K562 (cell line): ENCODE data around the gene MLXIPL. TPM values are rescaled to one million over a fixed set of nuclear protein-coding genes. Genes with fewer than 3 reads are reported as not detected.
A peak's percentile ranks its signal among the peaks of the same experiment; 100 is the strongest.

ENCODE experiments used
- ATAC-seq: fragments of 200-7000 bp; cut with Tn5 transposase; 3 replicates; pipeline ENCODE4 v1.9.1; 2020; ENCODE audit warnings: moderate library complexity
- BruUV-seq: library from RNA; stranded (reverse); fragments of 400-500 nt; replicated peaks from 2 replicates; lab custom pipeline; 2021; lab: Mats Ljungman, UMichigan
- CTCF ChIA-PET: fragments of 300-600 bp; formaldehyde crosslinking; extraction: SDS; loops from one replicate; lab custom pipeline; 2021; ENCODE audit warnings: low intra/inter-chr PET ratio; lab: Yijun Ruan, JAX
- POLR2A ChIA-PET: fragments of 300-600, 350-650 bp; sonication (Branson Sonifier 250); formaldehyde crosslinking; extraction: SDS; loops from one replicate; lab custom pipeline; 2021; ENCODE audit warnings: antibody characterized with exemption, inconsistent platforms; lab: Yijun Ruan, JAX
- DNase-seq, 4 experiments: peaks; one replicate each; pipeline versions ENCODE4 v3.0.0 to v3.0.0-alpha.2; 2011 to 2018; ENCODE audit warnings: low spot score in 3 of 4, mixed read lengths in 3 of 4; ENCODE audit errors: extremely low read depth in 1 of 4
- FAIRE-seq: peaks from 2 replicates; lab custom pipeline; 2011; peaks lifted over from hg19 to GRCh38; lab: Jason Lieb, UNC
- H2AFZ ChIP-seq: 2 replicates; pipeline ENCODE4 v1.6.0; 2011; ENCODE audit warnings: low read depth, low read length, control low read depth, inconsistent platforms
- H3K27ac ChIP-seq: fragments of 200-600 bp; 3 replicates; pipeline ENCODE4 v1.8.0; 2011; ENCODE audit warnings: low read depth, mild to moderate bottlenecking, control low read depth, inconsistent platforms, low read length, moderate library complexity, mixed read lengths; ENCODE audit errors: extremely low read depth
- H3K27me3 ChIP-seq, 2 experiments: fragments of 300-600 bp in 1 of 2; 2 replicates in 1 of 2; 3 replicates in 1 of 2; pipeline versions ENCODE4 v1.6.0 to v1.8.0; 2011; ENCODE audit warnings: inconsistent platforms in 2 of 2, low read length in 2 of 2, mild to moderate bottlenecking in 1 of 2, mixed read lengths in 1 of 2, moderate library complexity in 1 of 2; ENCODE audit not compliant: control insufficient read depth in 2 of 2, insufficient read depth in 2 of 2
- H3K36me3 ChIP-seq: fragments of 300-600 bp; 3 replicates; pipeline ENCODE4 v1.8.0; 2011; ENCODE audit warnings: mild to moderate bottlenecking, low read length, inconsistent platforms; ENCODE audit not compliant: control insufficient read depth, insufficient read depth
- H3K4me1 ChIP-seq, 2 experiments: fragments of 200-600 bp in 1 of 2; replicated peaks in 1 of 2; 2 replicates in 1 of 2; 3 replicates in 1 of 2; pipeline versions ENCODE4 v1.5.1 to v1.8.0; 2011; ENCODE audit warnings: inconsistent platforms in 2 of 2, low read length in 2 of 2, mild to moderate bottlenecking in 1 of 2, mixed read lengths in 1 of 2, moderate library complexity in 1 of 2; ENCODE audit not compliant: control insufficient read depth in 2 of 2, insufficient read depth in 2 of 2
- H3K4me2 ChIP-seq: 2 replicates; pipeline ENCODE4 v1.6.1; 2011; ENCODE audit warnings: low read length, control low read depth, inconsistent platforms, mixed read lengths; ENCODE audit not compliant: insufficient read depth
- H3K4me3 ChIP-seq: fragments of 200-600 bp; sonication (generic), shearing (Covaris generic); 2 replicates; pipeline ENCODE4 v1.5.1; 2016; ENCODE audit warnings: control low read depth, inconsistent platforms
- H3K79me2 ChIP-seq: fragments of 200-600 bp; 3 replicates; pipeline ENCODE4 v1.8.0; 2011; ENCODE audit warnings: low read length, inconsistent platforms; ENCODE audit not compliant: control insufficient read depth, insufficient read depth
- H3K9ac ChIP-seq, 2 experiments: 2 replicates each; pipeline versions ENCODE4 v1.6.0 to v1.6.1; 2011; ENCODE audit warnings: low read depth in 2 of 2, low read length in 2 of 2, control low read depth in 1 of 2, inconsistent platforms in 1 of 2, mild to moderate bottlenecking in 1 of 2, mixed read lengths in 1 of 2; ENCODE audit not compliant: insufficient read depth in 1 of 2
- H3K9me1 ChIP-seq: one replicate; pipeline ENCODE4 v1.6.0; 2011; ENCODE audit warnings: inconsistent platforms, mild to moderate bottlenecking, low read length, moderate library complexity; ENCODE audit not compliant: control insufficient read depth, insufficient read depth
- H3K9me3 ChIP-seq: replicated peaks from 2 replicates; pipeline ENCODE4 v1.5.1; 2011; ENCODE audit warnings: low read depth, low read length, inconsistent platforms; ENCODE audit not compliant: control insufficient read depth, insufficient read depth
- H4K20me1 ChIP-seq: replicated peaks from 2 replicates; pipeline ENCODE4 v1.6.1; 2011; ENCODE audit warnings: low read length, inconsistent platforms, mixed read lengths; ENCODE audit not compliant: control insufficient read depth, insufficient read depth
- CCNT2 ChIP-seq: IDR thresholded peaks from 2 replicates; pipeline ENCODE4 v1.6.1; 2011; ENCODE audit warnings: borderline replicate concordance, low read depth, mild to moderate bottlenecking, moderate library complexity, mixed read lengths, low read length; ENCODE audit not compliant: insufficient read length; ENCODE audit errors: extremely low read depth
- POLR2G ChIP-seq: fragments of 200-400 bp; formaldehyde crosslinking; IDR thresholded peaks from 2 replicates; pipeline ENCODE4 v1.6.1; 2017; ENCODE audit warnings: low read depth, mild to moderate bottlenecking, antibody characterized with exemption, low read length, moderate library complexity
- RBFOX2 ChIP-seq: fragments of 200-400 bp; formaldehyde crosslinking; IDR thresholded peaks from 2 replicates; pipeline ENCODE4 v1.6.1; 2017; ENCODE audit warnings: low read depth, mild to moderate bottlenecking, low read length, moderate library complexity
- WGBS: fragments of 100-300 bp; shearing (Covaris generic); methylation state at CpG from one replicate; pipeline ENCODE4 v1.1.6; 2016; ENCODE audit warnings: low coverage, mixed read lengths; ENCODE audit not compliant: insufficient coverage; ENCODE audit errors: missing lambda C conversion rate; 5-methylcytosine and 5-hydroxymethylcytosine counted together
- in situ Hi-C: fragments of 300-500 bp; cut with MboI; formaldehyde crosslinking; loops from 4 replicates; pipeline ENCODE4 v1.15.0; 2018; ENCODE audit warnings: inconsistent platforms, mixed read lengths
- intact Hi-C: fragments of 100-400 bp; cut with micrococcal nuclease; formaldehyde crosslinking; loops from 2 replicates; pipeline ENCODE4 v1.14.2; 2022
- polyA plus RNA-seq, 8 experiments: library from polyadenylated mRNA; depleted of rRNA in 4 of 8; stranded (reverse) in 5 of 8; unstranded in 3 of 8; fragments of >200 nt; fragmentation: Nextera tagmentation in 2 of 8; fragmentation: Illumina TruSeq in 1 of 8; extraction: Ambion mirVana in 2 of 8; extraction: Trizol in 1 of 8; gene quantifications; 2 replicates each; pipeline versions ENCODE4 v1.2.1 to v1.2.3, GENCODE V29; 2011 to 2014; ENCODE audit warnings: inconsistent platforms in 1 of 8, missing spikeins in 1 of 8
- total RNA-seq, 7 experiments: library from RNA; depleted of rRNA in 6 of 7; stranded (reverse); fragments of >200 nt in 6 of 7; fragmentation: Illumina TruSeq in 2 of 7; extraction: Trizol in 2 of 7; gene quantifications; 2 replicates each; pipeline versions ENCODE4 v1.2.1 to v1.2.3, GENCODE V29; 2011 to 2021; ENCODE audit warnings: low replicate concordance in 1 of 7
- TF ChIP-seq, protein P1 (sequence below): fragments of 250-450 bp; sonication (Bioruptor Pico); IDR thresholded peaks from 2 replicates; pipeline ENCODE4 v1.4.0; 2020; ENCODE audit warnings: mild to moderate bottlenecking, moderate library complexity
- TF ChIP-seq, protein P2 (sequence below): fragments of 250-450 bp; sonication (Bioruptor Pico); IDR thresholded peaks from 2 replicates; pipeline ENCODE4 v1.8.0; 2022; ENCODE audit warnings: moderate library complexity, mild to moderate bottlenecking, inconsistent platforms

The MLXIPL gene
- total and polyA plus RNA-seq, 9 of the 15 experiments (the other 6 are each of a cell fraction or from before 2014, with no cell fraction given), result 0.11 to 18.4 (median 1.4) TPM

DNA sequence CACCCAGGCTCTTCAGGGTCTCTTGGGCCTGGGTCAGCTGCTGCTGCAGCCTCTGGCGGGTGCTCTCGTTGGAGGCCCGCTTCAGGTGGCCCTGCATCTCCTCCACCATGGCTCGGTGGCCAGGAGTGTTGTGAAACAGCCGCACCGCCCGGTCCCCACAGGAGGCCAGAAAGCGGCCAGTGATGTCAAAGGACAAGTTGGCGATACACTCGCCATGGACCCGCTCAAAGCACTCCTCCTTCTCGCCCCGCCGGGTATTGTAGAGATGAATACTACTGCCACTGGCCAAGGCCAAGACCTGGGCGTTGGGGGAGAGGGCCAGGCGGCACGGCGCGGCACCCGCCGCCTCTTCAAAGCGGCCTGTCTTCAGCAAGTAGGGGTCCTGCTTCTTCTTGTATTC is 53.8 kb downstream of the MLXIPL start:
- no peak for ATAC-seq
- FAIRE-seq, result no peak
- no peak overlapping the region for H3K4me2 ChIP-seq
- TF ChIP-seq, protein P1, sequence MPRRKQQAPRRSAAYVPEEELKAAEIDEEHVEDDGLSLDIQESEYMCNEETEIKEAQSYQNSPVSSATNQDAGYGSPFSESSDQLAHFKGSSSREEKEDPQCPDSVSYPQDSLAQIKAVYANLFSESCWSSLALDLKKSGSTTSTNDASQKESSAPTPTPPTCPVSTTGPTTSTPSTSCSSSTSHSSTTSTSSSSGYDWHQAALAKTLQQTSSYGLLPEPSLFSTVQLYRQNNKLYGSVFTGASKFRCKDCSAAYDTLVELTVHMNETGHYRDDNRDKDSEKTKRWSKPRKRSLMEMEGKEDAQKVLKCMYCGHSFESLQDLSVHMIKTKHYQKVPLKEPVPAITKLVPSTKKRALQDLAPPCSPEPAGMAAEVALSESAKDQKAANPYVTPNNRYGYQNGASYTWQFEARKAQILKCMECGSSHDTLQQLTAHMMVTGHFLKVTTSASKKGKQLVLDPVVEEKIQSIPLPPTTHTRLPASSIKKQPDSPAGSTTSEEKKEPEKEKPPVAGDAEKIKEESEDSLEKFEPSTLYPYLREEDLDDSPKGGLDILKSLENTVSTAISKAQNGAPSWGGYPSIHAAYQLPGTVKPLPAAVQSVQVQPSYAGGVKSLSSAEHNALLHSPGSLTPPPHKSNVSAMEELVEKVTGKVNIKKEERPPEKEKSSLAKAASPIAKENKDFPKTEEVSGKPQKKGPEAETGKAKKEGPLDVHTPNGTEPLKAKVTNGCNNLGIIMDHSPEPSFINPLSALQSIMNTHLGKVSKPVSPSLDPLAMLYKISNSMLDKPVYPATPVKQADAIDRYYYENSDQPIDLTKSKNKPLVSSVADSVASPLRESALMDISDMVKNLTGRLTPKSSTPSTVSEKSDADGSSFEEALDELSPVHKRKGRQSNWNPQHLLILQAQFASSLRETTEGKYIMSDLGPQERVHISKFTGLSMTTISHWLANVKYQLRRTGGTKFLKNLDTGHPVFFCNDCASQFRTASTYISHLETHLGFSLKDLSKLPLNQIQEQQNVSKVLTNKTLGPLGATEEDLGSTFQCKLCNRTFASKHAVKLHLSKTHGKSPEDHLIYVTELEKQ (CRISPR knock-in tag), result no peak
- TF ChIP-seq CCNT2 (peak; percentile 36), POLR2G (peak; percentile 44), RBFOX2 (peak; percentile 31; the same call in 1 of the 2 replicates)
- TF ChIP-seq, protein P2, sequence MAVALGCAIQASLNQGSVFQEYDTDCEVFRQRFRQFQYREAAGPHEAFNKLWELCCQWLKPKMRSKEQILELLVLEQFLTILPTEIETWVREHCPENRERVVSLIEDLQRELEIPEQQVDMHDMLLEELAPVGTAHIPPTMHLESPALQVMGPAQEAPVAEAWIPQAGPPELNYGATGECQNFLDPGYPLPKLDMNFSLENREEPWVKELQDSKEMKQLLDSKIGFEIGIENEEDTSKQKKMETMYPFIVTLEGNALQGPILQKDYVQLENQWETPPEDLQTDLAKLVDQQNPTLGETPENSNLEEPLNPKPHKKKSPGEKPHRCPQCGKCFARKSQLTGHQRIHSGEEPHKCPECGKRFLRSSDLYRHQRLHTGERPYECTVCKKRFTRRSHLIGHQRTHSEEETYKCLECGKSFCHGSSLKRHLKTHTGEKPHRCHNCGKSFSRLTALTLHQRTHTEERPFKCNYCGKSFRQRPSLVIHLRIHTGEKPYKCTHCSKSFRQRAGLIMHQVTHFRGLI, result no peak
- TF ChIP-seq, all 486 proteins: peak for 3
- Histone ChIP-seq H3K36me3 (peaks cover 66% of the 10 kb centered on the region), H3K9me1 (peaks cover 9% of the 10 kb centered on the region), H3K4me3 (no peak overlapping the region), H3K9me3 (no peaks in the 10 kb centered on the region), H4K20me1 (peaks cover 46% of the 10 kb centered on the region), H3K79me2 (peaks cover 37% of the 10 kb centered on the region), H3K27me3 (no peaks in the 10 kb centered on the region), H3K9ac (peak overlapping the region in 1 of 2 experiments; percentile 10; a peak in 1 of 4 replicates), H2AFZ (no peak overlapping the region), H3K27ac (no peak overlapping the region), H3K4me1 (peaks cover 43 to 46% of the 10 kb centered on the region in 2 experiments)
- intact Hi-C loops (no loop called here), in situ Hi-C loops (no loop called here)
- WGBS, result 94% methylated on average over 22 of the region's 22 CpGs
- ChIA-PET CTCF (no interaction called here), POLR2A (interaction anchor here (2.4 kb wide), 1 partner anchor 8 kb away, joined by 7 read pairs; no protein-coding TSS in a partner anchor)
- DNase-seq, result no peak
- no TSS peak for BruUV-seq
